Measurements from ENCODE around the gene BCAR1.
"Not testable (repeated sequence)": the region's sequence is repeated elsewhere in the genome, so short reads cannot be mapped to it uniquely, and the experiment has no call there.

The BCAR1 gene

DNA sequence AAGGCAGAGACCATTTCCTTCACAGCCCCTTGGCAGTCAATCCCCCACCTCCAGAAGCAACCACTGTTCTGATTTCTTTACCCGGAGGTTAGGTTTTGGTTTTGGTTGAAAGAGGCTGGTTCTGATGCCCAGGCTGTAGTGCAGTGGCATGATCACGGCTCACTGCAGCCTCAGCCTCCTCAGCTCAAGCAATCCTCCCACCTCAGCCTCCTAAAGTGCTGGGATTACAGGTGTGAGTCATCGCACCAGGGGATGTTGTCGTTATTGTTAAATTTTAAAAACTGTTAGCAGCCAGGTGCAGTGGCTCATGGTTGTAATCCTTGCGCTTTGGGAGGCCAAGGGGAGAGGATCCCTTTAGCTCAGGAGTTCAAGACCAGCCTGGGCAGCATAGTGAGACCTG is 41.5 kb downstream of the BCAR1 start:
- Histone ChIP-seq H3K79me2 (ENCODE audit: insufficient read depth, low read length) (no peaks in the 10 kb centered on the region), H3K27me3 (ENCODE audit: insufficient read depth, low read length, poor library complexity, severe bottlenecking) (no peaks in the 10 kb centered on the region), H3K9ac (ENCODE audit: low read depth, low read length, poor library complexity, severe bottlenecking) (no peak overlapping the region), H3K9me3 (ENCODE audit: insufficient read depth, low read depth, low read length) (no peaks in the 10 kb centered on the region), H3K4me2 (ENCODE audit: low read depth, low read length, poor library complexity, severe bottlenecking) (no peak overlapping the region), H3K36me3 (ENCODE audit: insufficient read depth, low read length) (no peaks in the 10 kb centered on the region), H3K9me2 (replicated peaks; ENCODE audit: low read depth, low read length) (no peaks in the 10 kb centered on the region), H3K4me1 (ENCODE audit: insufficient read depth, low read length, poor library complexity, severe bottlenecking) (no peaks in the 10 kb centered on the region), H4K20me1 (ENCODE audit: insufficient read depth, low read length, poor library complexity, severe bottlenecking) (no peaks in the 10 kb centered on the region), H2AFZ (ENCODE audit: low read length) (no peak overlapping the region), H3K4me3 (ENCODE audit: low read length, poor library complexity, severe bottlenecking) (no peak overlapping the region), H3F3A (ENCODE audit: low read depth) (no peaks in the 10 kb centered on the region)
- TF ChIP-seq EZH2phosphoT487 (IDR thresholded peaks at IDR 0.05; ENCODE audit: borderline replicate concordance), result no peak
- TF ChIP-seq, protein P1, sequence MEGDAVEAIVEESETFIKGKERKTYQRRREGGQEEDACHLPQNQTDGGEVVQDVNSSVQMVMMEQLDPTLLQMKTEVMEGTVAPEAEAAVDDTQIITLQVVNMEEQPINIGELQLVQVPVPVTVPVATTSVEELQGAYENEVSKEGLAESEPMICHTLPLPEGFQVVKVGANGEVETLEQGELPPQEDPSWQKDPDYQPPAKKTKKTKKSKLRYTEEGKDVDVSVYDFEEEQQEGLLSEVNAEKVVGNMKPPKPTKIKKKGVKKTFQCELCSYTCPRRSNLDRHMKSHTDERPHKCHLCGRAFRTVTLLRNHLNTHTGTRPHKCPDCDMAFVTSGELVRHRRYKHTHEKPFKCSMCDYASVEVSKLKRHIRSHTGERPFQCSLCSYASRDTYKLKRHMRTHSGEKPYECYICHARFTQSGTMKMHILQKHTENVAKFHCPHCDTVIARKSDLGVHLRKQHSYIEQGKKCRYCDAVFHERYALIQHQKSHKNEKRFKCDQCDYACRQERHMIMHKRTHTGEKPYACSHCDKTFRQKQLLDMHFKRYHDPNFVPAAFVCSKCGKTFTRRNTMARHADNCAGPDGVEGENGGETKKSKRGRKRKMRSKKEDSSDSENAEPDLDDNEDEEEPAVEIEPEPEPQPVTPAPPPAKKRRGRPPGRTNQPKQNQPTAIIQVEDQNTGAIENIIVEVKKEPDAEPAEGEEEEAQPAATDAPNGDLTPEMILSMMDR (conservative IDR thresholded peaks at IDR 0.05; ENCODE audit: low read length), result no peak

DNA sequence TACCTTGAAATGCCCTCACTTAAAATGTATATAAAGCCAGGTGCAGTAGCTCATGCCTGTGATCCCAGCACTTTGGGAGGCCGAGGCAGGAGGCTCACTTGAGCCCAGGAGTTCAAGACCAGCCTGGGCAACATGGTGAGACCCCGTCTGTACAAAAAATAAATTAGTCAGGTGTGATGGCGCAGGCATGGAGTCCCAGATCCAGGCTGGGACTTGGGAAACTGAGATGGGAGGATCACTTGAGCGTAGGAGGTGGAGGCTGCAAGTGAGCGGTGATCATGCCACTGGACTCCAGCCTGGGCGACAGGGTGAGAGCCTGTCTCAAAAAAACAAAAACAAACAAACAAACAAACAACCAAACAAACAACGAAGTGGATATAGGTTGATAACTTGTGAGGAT is 41.9 kb downstream of the BCAR1 start:
- not testable (repeated sequence) for H3K4me1 ChIP-seq (ENCODE audit: insufficient read depth, low read length, poor library complexity, severe bottlenecking); H3K79me2 ChIP-seq (ENCODE audit: insufficient read depth, low read length); H3K27me3 ChIP-seq (ENCODE audit: insufficient read depth, low read length, poor library complexity, severe bottlenecking); H3K9ac ChIP-seq (ENCODE audit: low read depth, low read length, poor library complexity, severe bottlenecking); H2AFZ ChIP-seq (ENCODE audit: low read length); H3K9me2 ChIP-seq (replicated peaks; ENCODE audit: low read depth, low read length); H3K36me3 ChIP-seq (ENCODE audit: insufficient read depth, low read length); H3F3A ChIP-seq (ENCODE audit: low read depth); H4K20me1 ChIP-seq (ENCODE audit: insufficient read depth, low read length, poor library complexity, severe bottlenecking); H3K4me2 ChIP-seq (ENCODE audit: low read depth, low read length, poor library complexity, severe bottlenecking); H3K9me3 ChIP-seq (ENCODE audit: insufficient read depth, low read depth, low read length); H3K4me3 ChIP-seq (ENCODE audit: low read length, poor library complexity, severe bottlenecking)

DNA sequence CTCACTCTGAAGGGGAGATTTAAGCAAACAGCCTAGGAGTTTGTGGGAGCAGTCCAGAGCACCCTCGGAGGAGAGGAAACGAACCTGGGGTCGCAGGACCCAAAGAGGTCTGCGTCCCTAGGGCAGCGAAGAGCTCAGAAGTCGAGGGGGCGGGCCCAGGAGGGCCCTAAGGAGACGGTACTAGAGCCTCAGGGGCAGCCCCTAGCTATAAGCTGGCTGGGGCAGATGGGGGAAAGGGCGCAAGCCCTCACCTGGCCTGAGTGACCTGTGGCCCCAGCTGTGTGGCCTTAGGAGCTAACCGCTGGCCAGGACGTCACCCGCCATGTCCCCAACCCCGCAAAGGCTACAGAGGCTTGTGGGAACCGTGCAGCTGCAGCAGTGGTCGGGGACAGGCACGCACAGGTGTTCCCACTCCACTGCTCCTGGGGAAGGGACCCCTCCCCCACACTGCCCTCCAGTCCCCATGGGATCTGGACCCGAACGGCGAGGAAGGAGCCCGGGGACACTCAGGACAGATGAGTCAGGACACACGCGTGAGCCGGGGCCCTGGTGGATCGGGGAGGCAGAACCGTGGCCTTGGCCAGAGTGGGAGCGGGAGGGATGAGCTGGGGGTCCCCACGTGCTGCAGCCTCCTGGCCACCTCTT is 42.4 kb downstream of the BCAR1 start:
- H3K9ac ChIP-seq (ENCODE audit: low read depth, low read length, poor library complexity, severe bottlenecking), result no peak overlapping the region
- H3K36me3 ChIP-seq (ENCODE audit: insufficient read depth, low read length), result no peaks in the 10 kb centered on the region
- H3F3A ChIP-seq (ENCODE audit: low read depth), result no peaks in the 10 kb centered on the region
- no peaks in the 10 kb centered on the region for H3K9me2 ChIP-seq (replicated peaks; ENCODE audit: low read depth, low read length)
- H3K79me2 ChIP-seq (ENCODE audit: insufficient read depth, low read length), result no peaks in the 10 kb centered on the region
- no peak overlapping the region for H3K4me2 ChIP-seq (ENCODE audit: low read depth, low read length, poor library complexity, severe bottlenecking)
- H2AFZ ChIP-seq (ENCODE audit: low read length), result no peak overlapping the region
- H3K9me3 ChIP-seq (ENCODE audit: insufficient read depth, low read depth, low read length), result no peaks in the 10 kb centered on the region
- H3K4me3 ChIP-seq (ENCODE audit: low read length, poor library complexity, severe bottlenecking), result no peak overlapping the region
- H4K20me1 ChIP-seq (ENCODE audit: insufficient read depth, low read length, poor library complexity, severe bottlenecking), result no peaks in the 10 kb centered on the region
- H3K27me3 ChIP-seq (ENCODE audit: insufficient read depth, low read length, poor library complexity, severe bottlenecking), result no peaks in the 10 kb centered on the region
- TF ChIP-seq EZH2phosphoT487 (IDR thresholded peaks at IDR 0.05; ENCODE audit: borderline replicate concordance), result no peak
- TF ChIP-seq, protein P1 (conservative IDR thresholded peaks at IDR 0.05; ENCODE audit: low read length), result no peak
- no peaks in the 10 kb centered on the region for H3K4me1 ChIP-seq (ENCODE audit: insufficient read depth, low read length, poor library complexity, severe bottlenecking)

DNA sequence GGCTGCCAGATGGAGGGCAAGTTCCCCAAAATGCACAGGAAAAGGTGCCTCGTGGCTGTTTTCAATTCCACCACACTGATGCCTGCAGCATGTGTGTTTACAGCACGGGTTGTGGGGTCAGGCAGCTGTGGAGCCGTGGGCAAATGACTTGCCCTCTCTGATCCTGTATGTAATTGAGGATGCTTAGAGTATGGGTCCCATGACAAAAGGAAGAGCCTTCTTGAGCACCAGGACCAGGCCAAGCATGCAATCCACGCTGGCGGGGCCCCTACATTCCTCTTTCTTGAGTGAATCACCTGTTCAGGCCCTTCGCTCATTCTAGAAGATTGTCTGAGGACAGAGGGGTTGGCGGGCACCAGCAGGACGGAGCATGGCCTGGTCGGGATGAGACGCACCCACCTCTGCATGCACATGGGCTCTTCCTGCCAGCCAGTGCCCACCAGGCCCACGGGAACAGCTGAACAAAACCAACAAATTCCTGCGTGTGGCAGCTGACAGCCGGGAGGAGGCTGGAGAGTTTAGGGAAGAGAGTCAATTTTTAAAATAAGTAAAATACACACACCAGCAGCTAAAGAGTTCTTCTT is 43.1 kb downstream of the BCAR1 start:
- no peaks in the 10 kb centered on the region for H3K9me2 ChIP-seq (replicated peaks; ENCODE audit: low read depth, low read length)
- H3K4me3 ChIP-seq (ENCODE audit: low read length, poor library complexity, severe bottlenecking), result no peak overlapping the region
- TF ChIP-seq EZH2phosphoT487 (IDR thresholded peaks at IDR 0.05; ENCODE audit: borderline replicate concordance), result no peak
- TF ChIP-seq, protein P1 (conservative IDR thresholded peaks at IDR 0.05; ENCODE audit: low read length), result no peak
- no peaks in the 10 kb centered on the region for H3K9me3 ChIP-seq (ENCODE audit: insufficient read depth, low read depth, low read length)
- no peaks in the 10 kb centered on the region for H3F3A ChIP-seq (ENCODE audit: low read depth)
- H3K79me2 ChIP-seq (ENCODE audit: insufficient read depth, low read length), result no peaks in the 10 kb centered on the region
- H3K27me3 ChIP-seq (ENCODE audit: insufficient read depth, low read length, poor library complexity, severe bottlenecking), result no peaks in the 10 kb centered on the region
- H3K9ac ChIP-seq (ENCODE audit: low read depth, low read length, poor library complexity, severe bottlenecking), result no peak overlapping the region
- H2AFZ ChIP-seq (ENCODE audit: low read length), result no peak overlapping the region
- H4K20me1 ChIP-seq (ENCODE audit: insufficient read depth, low read length, poor library complexity, severe bottlenecking), result no peaks in the 10 kb centered on the region
- H3K36me3 ChIP-seq (ENCODE audit: insufficient read depth, low read length), result no peaks in the 10 kb centered on the region
- no peak overlapping the region for H3K4me2 ChIP-seq (ENCODE audit: low read depth, low read length, poor library complexity, severe bottlenecking)
- no peaks in the 10 kb centered on the region for H3K4me1 ChIP-seq (ENCODE audit: insufficient read depth, low read length, poor library complexity, severe bottlenecking)
